GM13977 (cell line): ENCODE measurements around the gene SPSB3.
"Not testable (repeated sequence)": the region's sequence is repeated elsewhere in the genome, so short reads cannot be mapped to it uniquely, and the experiment has no call there.

ENCODE experiments used
- DNase-seq: peaks from one replicate; pipeline ENCODE4 v3.0.0; 2012; ENCODE audit warnings: low spot score
- CTCF ChIP-seq: IDR thresholded peaks from 2 replicates; pipeline ENCODE4 v1.5.1; 2012; ENCODE audit warnings: mild to moderate bottlenecking, control low read depth; ENCODE audit not compliant: insufficient read depth; ENCODE audit errors: extremely low read depth, missing control alignments
- in situ Hi-C: fragments of 300-500 bp; cut with MboI; formaldehyde crosslinking; loops from one replicate; pipeline ENCODE4 v1.12.0; 2022; ENCODE audit warnings: low sequenced_read_pairs, low pct_unique_long_range_greater_than_20kb, mixed read lengths, inconsistent platforms; ENCODE audit not compliant: unreplicated experiment

The SPSB3 gene

GRCh38 chr16:1740781-1741490, 41.4 kb downstream of the SPSB3 start:
- DNase-seq, result no peak
- in situ Hi-C loops, result no loop called here
- no peak for TF ChIP-seq CTCF

- in situ Hi-C loops, result no loop called here
- TF ChIP-seq CTCF, result no peak
- DNase-seq, result no peak
These were observed 42.1 kb downstream of the SPSB3 start for GRCh38 chr16:1740234-1740633.

GRCh38 chr16:1734816-1735215, 47.6 kb downstream of the SPSB3 start:
- DNase-seq, result no peak
- no peak for TF ChIP-seq CTCF
- in situ Hi-C loops, result no loop called here

- in situ Hi-C loops, result no loop called here
- no peak for DNase-seq
- no peak for TF ChIP-seq CTCF
These were observed 48.2 kb downstream of the SPSB3 start for GRCh38 chr16:1734123-1734522.

GRCh38 chr16:1732551-1732987, 49.8 kb downstream of the SPSB3 start:
- DNase-seq, in situ Hi-C loops: not testable (repeated sequence)

- TF ChIP-seq CTCF, result no peak
- DNase-seq, result no peak
- in situ Hi-C loops, result no loop called here
These were observed 50.3 kb downstream of the SPSB3 start for GRCh38 chr16:1732071-1732470.

- in situ Hi-C loops, result no loop called here
- no peak for DNase-seq
- no peak for TF ChIP-seq CTCF
These were observed 50.8 kb downstream of the SPSB3 start for GRCh38 chr16:1731603-1732002.
